Astrocyte (in vitro differentiated cells and primary cell): ENCODE results near the gene BBIP1. TPM values are rescaled to one million over a fixed set of nuclear protein-coding genes. Genes with fewer than 3 reads are reported as not detected.

Experiments used
- DNase-seq: peaks from one replicate; pipeline ENCODE4 v3.0.0-alpha.2; 2010; ENCODE audit warnings: low read depth
- FAIRE-seq: peaks from 2 replicates; lab custom pipeline; 2011; peaks lifted over from hg19 to GRCh38; lab: Jason Lieb, UNC
- H2AFZ ChIP-seq: 2 replicates; pipeline ENCODE4 v1.6.0; 2012; ENCODE audit warnings: low read depth, low read length, inconsistent platforms
- H3K27ac ChIP-seq: 2 replicates; pipeline ENCODE4 v1.5.1; 2011; ENCODE audit warnings: low read depth, low read length, inconsistent platforms
- H3K27me3 ChIP-seq: 2 replicates; pipeline ENCODE4 v1.6.0; 2011; ENCODE audit warnings: low read length, inconsistent platforms; ENCODE audit not compliant: insufficient read depth
- H3K36me3 ChIP-seq: 2 replicates; pipeline ENCODE4 v1.5.1; 2011; ENCODE audit warnings: low read length, inconsistent platforms; ENCODE audit not compliant: insufficient read depth
- H3K4me1 ChIP-seq: 2 replicates; pipeline ENCODE4 v1.5.1; 2011; ENCODE audit warnings: low read length, inconsistent platforms; ENCODE audit not compliant: insufficient read depth
- H3K4me2 ChIP-seq: 2 replicates; pipeline ENCODE4 v1.6.0; 2012; ENCODE audit warnings: low read length, inconsistent platforms
- H3K4me3 ChIP-seq: 2 replicates; pipeline ENCODE4 v1.5.1; 2011; ENCODE audit warnings: low read depth, mild to moderate bottlenecking, low read length, inconsistent platforms; ENCODE audit not compliant: insufficient read depth
- H3K79me2 ChIP-seq: 2 replicates; pipeline ENCODE4 v1.6.0; 2012; ENCODE audit warnings: mild to moderate bottlenecking, low read length, inconsistent platforms; ENCODE audit not compliant: insufficient read depth
- H3K9ac ChIP-seq: 2 replicates; pipeline ENCODE4 v1.6.0; 2012; ENCODE audit warnings: mild to moderate bottlenecking, low read length, inconsistent platforms
- H3K9me3 ChIP-seq: 2 replicates; pipeline ENCODE4 v1.5.1; 2012; ENCODE audit warnings: low read depth, mild to moderate bottlenecking, low read length, inconsistent platforms; ENCODE audit not compliant: insufficient read depth
- H4K20me1 ChIP-seq: 2 replicates; pipeline ENCODE4 v1.6.0; 2012; ENCODE audit warnings: low read length, inconsistent platforms; ENCODE audit not compliant: insufficient read depth
- H3K27ac Mint-ChIP-seq: one replicate; pipeline ENCODE4 v1.8.0; 2021; ENCODE audit warnings: mild to moderate bottlenecking, mixed read lengths; ENCODE audit not compliant: unreplicated experiment
- H3K27me3 Mint-ChIP-seq: one replicate; pipeline ENCODE4 v1.8.0; 2021; ENCODE audit warnings: low read depth, mixed read lengths; ENCODE audit not compliant: unreplicated experiment
- H3K36me3 Mint-ChIP-seq: one replicate; pipeline ENCODE4 v1.8.0; 2021; ENCODE audit warnings: low read depth, mixed read lengths; ENCODE audit not compliant: unreplicated experiment
- H3K4me1 Mint-ChIP-seq: one replicate; pipeline ENCODE4 v1.8.0; 2021; ENCODE audit warnings: low read depth, mixed read lengths; ENCODE audit not compliant: unreplicated experiment
- H3K4me3 Mint-ChIP-seq: one replicate; pipeline ENCODE4 v1.8.0; 2021; ENCODE audit warnings: mild to moderate bottlenecking, moderate library complexity, mixed read lengths; ENCODE audit not compliant: unreplicated experiment
- H3K9me3 Mint-ChIP-seq: one replicate; pipeline ENCODE4 v1.8.0; 2021; ENCODE audit warnings: mild to moderate bottlenecking, mixed read lengths; ENCODE audit not compliant: unreplicated experiment
- CTCF ChIP-seq: IDR thresholded peaks from 2 replicates; pipeline ENCODE4 v1.5.1; 2011; ENCODE audit warnings: low read depth, mild to moderate bottlenecking, inconsistent platforms, low read length, moderate library complexity; ENCODE audit not compliant: insufficient read depth
- EZH2 ChIP-seq: IDR thresholded peaks from 2 replicates; pipeline ENCODE4 v1.6.1; 2012; ENCODE audit warnings: mild to moderate bottlenecking, low read length, inconsistent platforms; ENCODE audit not compliant: insufficient read depth
- total RNA-seq: library from RNA; stranded (reverse); gene quantifications from 2 replicates; pipeline ENCODE4 v1.2.1, GENCODE V29; 2021

The BBIP1 gene
- total RNA-seq, 1 donor from 2014 or later: 24.1 TPM

GRCh38 chr10:110885932-110886674 is 32.9 kb downstream of the BBIP1 start:
- H3K36me3 Mint-ChIP-seq: peaks cover 14% of the 10 kb centered on the region
- Histone ChIP-seq H4K20me1 (no peaks in the 10 kb centered on the region), H2AFZ (no peak overlapping the region), H3K27me3 (no peaks in the 10 kb centered on the region), H3K36me3 (peaks cover 18% of the 10 kb centered on the region), H3K4me2 (peak overlapping the region; percentile 35), H3K4me3 (no peak overlapping the region), H3K79me2 (no peaks in the 10 kb centered on the region), H3K4me1 (peaks cover 5% of the 10 kb centered on the region), H3K27ac (no peak overlapping the region), H3K9me3 (no peaks in the 10 kb centered on the region), H3K9ac (no peak overlapping the region)
- TF ChIP-seq EZH2: no peak
- no peak for TF ChIP-seq CTCF
- DNase-seq (no peak), FAIRE-seq (no peak)
- H3K27ac Mint-ChIP-seq: no peak overlapping the region
- H3K4me1 Mint-ChIP-seq: no peaks in the 10 kb centered on the region
- H3K4me3 Mint-ChIP-seq: no peak overlapping the region
- no peaks in the 10 kb centered on the region for H3K9me3 Mint-ChIP-seq
- no peaks in the 10 kb centered on the region for H3K27me3 Mint-ChIP-seq

GRCh38 chr10:110883924-110884323 is 35.1 kb downstream of the BBIP1 start:
- peak overlapping the region; percentile 61 for H3K4me2 ChIP-seq
- peaks cover 12% of the 10 kb centered on the region for H3K36me3 ChIP-seq
- H3K9ac ChIP-seq: no peak overlapping the region
- no peaks in the 10 kb centered on the region for H3K79me2 ChIP-seq
- H3K27me3 Mint-ChIP-seq: no peaks in the 10 kb centered on the region
- peaks cover 5% of the 10 kb centered on the region for H3K4me1 ChIP-seq
- no peak overlapping the region for H3K4me3 Mint-ChIP-seq
- no peaks in the 10 kb centered on the region for H3K9me3 ChIP-seq
- no peak for DNase-seq
- H3K4me1 Mint-ChIP-seq: no peaks in the 10 kb centered on the region
- TF ChIP-seq CTCF: no peak
- no peak for TF ChIP-seq EZH2
- no peaks in the 10 kb centered on the region for H3K9me3 Mint-ChIP-seq
- H3K27ac Mint-ChIP-seq: no peak overlapping the region
- peaks cover 8% of the 10 kb centered on the region for H3K36me3 Mint-ChIP-seq
- H3K4me3 ChIP-seq: peak overlapping the region; percentile 8
- no peak for FAIRE-seq
- no peak overlapping the region for H2AFZ ChIP-seq
- H4K20me1 ChIP-seq: no peaks in the 10 kb centered on the region
- H3K27ac ChIP-seq: peak overlapping the region; percentile 15
- H3K27me3 ChIP-seq: no peaks in the 10 kb centered on the region

GRCh38 chr10:110881905-110882304 is 37.1 kb downstream of the BBIP1 start:
- Histone ChIP-seq H3K27ac (no peak overlapping the region), H3K4me1 (peaks cover 5% of the 10 kb centered on the region), H3K36me3 (peaks cover 16% of the 10 kb centered on the region), H3K79me2 (no peaks in the 10 kb centered on the region), H3K9me3 (no peaks in the 10 kb centered on the region), H3K9ac (no peak overlapping the region), H3K27me3 (no peaks in the 10 kb centered on the region), H3K4me2 (no peak overlapping the region), H4K20me1 (no peaks in the 10 kb centered on the region), H2AFZ (no peak overlapping the region), H3K4me3 (no peak overlapping the region)
- no peak overlapping the region for H3K4me3 Mint-ChIP-seq
- peaks cover 10% of the 10 kb centered on the region for H3K36me3 Mint-ChIP-seq
- H3K9me3 Mint-ChIP-seq: no peaks in the 10 kb centered on the region
- no peak overlapping the region for H3K27ac Mint-ChIP-seq
- peaks cover 4% of the 10 kb centered on the region for H3K4me1 Mint-ChIP-seq
- FAIRE-seq (no peak), DNase-seq (no peak)
- no peak for TF ChIP-seq EZH2
- TF ChIP-seq CTCF: no peak
- no peaks in the 10 kb centered on the region for H3K27me3 Mint-ChIP-seq
